PFSK-1 (cell line): Measurements from ENCODE around the gene SELENOO.

Source experiments
- FOXP2 ChIP-seq: optimal IDR thresholded peaks from 2 replicates; pipeline ENCODE3; 2011; ENCODE audit warnings: borderline replicate concordance, control low read depth, inconsistent platforms; ENCODE audit not compliant: insufficient read depth; ENCODE audit errors: extremely low read length, extremely low read depth
- POLR2AphosphoS5 ChIP-seq: IDR thresholded peaks from 2 replicates; pipeline ENCODE4 v1.6.1; 2012; ENCODE audit warnings: low read depth, mild to moderate bottlenecking, control low read depth, low read length, moderate library complexity
- REST ChIP-seq, 2 experiments: IDR thresholded peaks; 2 replicates each; pipeline versions ENCODE4 v1.6.1 to v1.8.0; 2011 to 2012; ENCODE audit warnings: low read depth in 2 of 2, low read length in 2 of 2, control low read depth in 1 of 2, inconsistent platforms in 1 of 2, mild to moderate bottlenecking in 1 of 2, moderate library complexity in 1 of 2; ENCODE audit not compliant: insufficient read depth in 1 of 2
- SIN3A ChIP-seq: IDR thresholded peaks from 2 replicates; pipeline ENCODE4 v1.6.1; 2012; ENCODE audit warnings: mild to moderate bottlenecking, low read length, moderate library complexity, borderline replicate concordance; ENCODE audit not compliant: insufficient read depth
- TAF1 ChIP-seq: IDR thresholded peaks from 2 replicates; pipeline ENCODE4 v1.6.1; 2012; ENCODE audit warnings: low read length, control low read depth, borderline replicate concordance; ENCODE audit not compliant: insufficient read depth

Gene SELENOO

GRCh38 chr22:50229370-50229769, 28.6 kb downstream of the SELENOO start:
- TF ChIP-seq REST (IDR thresholded peaks at IDR 0.05; ENCODE audit: insufficient read depth in 1 of 2, low read depth in 2 of 2, low read length in 2 of 2): no peak
- TF ChIP-seq FOXP2: no peak
- no peak for TF ChIP-seq SIN3A
- no peak for TF ChIP-seq TAF1
- TF ChIP-seq POLR2AphosphoS5: no peak

GRCh38 chr22:50232481-50233151, 31.8 kb downstream of the SELENOO start:
- TF ChIP-seq TAF1 (no peak), SIN3A (no peak), POLR2AphosphoS5 (no peak), FOXP2 (no peak), REST (IDR thresholded peaks at IDR 0.05; ENCODE audit: insufficient read depth in 1 of 2, low read depth in 2 of 2, low read length in 2 of 2) (no peak)

DNA sequence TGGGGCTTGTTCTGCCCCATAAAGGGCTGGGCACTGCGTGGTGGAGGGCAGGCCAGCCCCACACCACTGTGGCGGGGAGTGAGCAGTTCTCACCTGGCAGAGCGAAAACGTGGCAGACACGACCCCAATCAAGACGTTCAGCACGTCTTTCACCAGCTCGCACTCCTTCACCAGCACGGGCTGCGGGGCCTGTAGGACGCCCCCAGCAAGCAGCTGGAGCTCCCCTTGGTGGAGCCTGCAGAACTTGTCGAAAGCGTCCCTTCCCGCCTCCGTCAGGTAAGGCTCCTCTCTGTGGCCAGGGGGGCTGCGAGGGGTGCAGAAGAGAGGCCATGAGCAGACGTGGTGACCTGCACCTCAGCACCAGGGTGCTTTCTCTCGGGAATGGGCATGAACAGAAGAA, 32.4 kb downstream of the SELENOO start:
- TF ChIP-seq POLR2AphosphoS5 (no peak), REST (IDR thresholded peaks at IDR 0.05; ENCODE audit: insufficient read depth in 1 of 2, low read depth in 2 of 2, low read length in 2 of 2) (no peak)

- TF ChIP-seq SIN3A (no peak), FOXP2 (no peak), TAF1 (no peak), REST (IDR thresholded peaks at IDR 0.05; ENCODE audit: insufficient read depth in 1 of 2, low read depth in 2 of 2, low read length in 2 of 2) (no peak), POLR2AphosphoS5 (no peak)
Measured at GRCh38 chr22:50236731-50237409, 36.1 kb downstream of the SELENOO start.
